HPDE6-E6E7 (cell line): Measurements from ENCODE around the gene BLTP1.

Experiments used
- DNase-seq: peaks from one replicate; pipeline ENCODE4 v3.0.0; 2011; ENCODE audit warnings: missing footprints; ENCODE audit errors: extremely low spot score

BLTP1 gene

DNA sequence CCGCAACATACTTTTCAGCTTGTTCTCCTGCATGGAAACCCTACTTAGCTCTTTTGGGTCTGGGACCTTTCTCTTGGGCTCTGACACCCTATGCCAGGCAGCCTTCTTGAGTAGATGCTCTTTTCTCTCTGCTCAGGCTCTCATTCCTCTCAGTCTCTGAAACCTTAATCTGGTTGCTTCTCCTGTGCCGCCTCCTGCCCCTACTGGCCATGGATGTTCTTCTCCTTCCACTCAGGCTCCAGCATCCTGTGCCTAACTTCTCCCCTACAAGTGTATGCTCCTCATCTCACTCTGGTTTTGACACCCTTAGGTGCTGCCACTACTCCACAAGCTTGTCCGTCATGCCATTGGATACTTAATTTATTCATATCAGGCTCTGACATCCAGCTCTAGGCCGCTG is 15.2 kb downstream of the BLTP1 start:
- no peak for DNase-seq

DNA sequence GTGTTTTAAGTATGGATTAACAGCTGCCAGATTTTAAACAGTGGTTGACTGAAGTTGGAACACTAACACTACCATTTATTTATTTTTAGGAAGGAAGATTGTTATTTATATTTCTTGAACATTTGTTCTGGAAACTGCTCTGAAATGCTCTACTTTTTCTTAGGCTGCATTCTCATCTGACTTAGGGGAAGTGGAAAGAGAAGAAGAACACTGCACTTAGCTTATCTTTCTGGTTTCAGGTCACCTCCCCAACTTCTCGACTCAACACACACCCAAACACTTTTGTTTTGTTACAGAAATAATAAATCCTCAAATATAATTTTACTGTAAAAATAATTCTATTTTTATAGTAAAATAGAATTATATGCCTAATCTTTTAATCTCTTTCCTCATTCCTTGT is 18.6 kb downstream of the BLTP1 start:
- no peak for DNase-seq

DNA sequence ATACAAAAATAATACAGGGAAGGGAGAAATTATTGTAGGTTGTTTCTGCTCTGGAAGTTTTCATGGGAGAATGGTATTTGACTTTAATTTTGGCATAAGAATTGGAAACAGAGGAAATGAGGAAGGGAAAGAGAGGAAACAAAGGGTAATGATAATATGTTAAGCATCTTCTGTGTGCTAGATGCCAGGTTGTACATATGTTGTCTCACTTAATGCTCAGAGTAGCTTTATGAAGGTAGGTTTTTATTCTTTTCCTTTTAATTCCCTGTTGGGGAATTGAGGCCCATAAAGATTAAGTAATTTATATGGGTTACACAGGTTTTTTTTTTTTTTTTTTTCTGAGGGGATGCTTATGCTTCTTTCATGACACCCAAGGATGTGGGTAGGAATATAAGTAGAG is 19.2 kb downstream of the BLTP1 start:
- DNase-seq: no peak

DNA sequence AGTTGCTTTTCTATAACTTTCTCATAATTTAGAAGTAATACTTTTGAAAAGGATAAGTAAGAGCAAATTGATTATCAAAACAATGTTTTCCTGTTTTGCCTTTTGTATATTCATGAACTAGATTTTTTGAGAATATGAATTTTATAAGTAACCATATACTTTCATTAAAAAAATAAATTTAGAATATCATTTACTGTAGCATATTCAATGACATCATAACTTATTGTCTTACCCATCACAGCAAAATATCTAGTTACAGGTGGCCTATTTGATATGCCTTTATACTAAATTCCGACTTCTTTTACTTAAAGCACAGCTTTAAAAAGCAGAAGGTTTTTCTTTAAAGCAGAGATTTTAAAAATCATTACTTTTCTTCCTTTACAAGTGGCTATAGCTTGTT is 20.1 kb downstream of the BLTP1 start:
- DNase-seq: no peak

DNA sequence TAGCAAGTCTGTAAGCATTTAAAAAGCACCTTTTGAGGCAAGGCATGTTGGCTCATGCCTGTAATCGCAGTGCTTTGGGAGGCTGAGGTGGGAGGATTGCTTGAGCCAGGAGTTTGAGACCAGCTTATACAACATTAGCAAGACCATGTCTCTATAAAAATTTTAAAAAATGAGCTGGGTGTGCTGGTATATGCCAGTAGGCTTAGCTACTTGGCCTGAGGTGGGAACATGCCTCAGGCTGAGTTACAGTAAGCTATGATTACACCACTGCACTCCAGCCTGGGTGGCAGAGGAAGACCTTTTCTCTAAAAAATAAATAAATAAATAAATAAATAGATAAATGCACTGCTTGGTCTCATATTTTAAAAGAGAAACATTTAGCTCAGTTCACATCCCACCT is 26.8 kb downstream of the BLTP1 start:
- no peak for DNase-seq

DNA sequence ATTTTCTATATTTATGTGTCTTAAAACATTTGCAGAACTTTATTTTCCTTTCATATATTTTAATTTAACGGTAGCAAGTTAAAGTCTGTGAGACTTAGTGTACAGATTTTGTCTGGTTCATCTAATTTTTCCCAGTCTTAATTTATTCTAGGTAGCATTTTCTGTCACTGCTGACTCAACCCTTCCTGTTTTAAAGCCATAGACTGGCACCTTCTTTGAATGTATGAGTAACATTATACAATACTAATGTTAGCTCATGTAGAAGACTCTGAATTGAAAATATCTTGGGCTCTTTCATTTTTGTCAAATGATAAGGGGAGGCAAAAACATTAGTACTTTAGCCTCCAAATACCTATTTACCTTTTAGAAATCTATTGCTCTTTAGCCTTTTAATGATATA is 43.6 kb downstream of the BLTP1 start:
- DNase-seq: no peak
